Stimulated activated CD8-positive, alpha-beta memory T cell treated with anti-CD3 and anti-CD28 coated beads, Interleukin-15, amount 100 ng/mL, for 24 hours (primary cell): ENCODE results near the gene HOXB3.

Source experiments
- DNase-seq: peaks from one replicate; pipeline ENCODE4 v3.0.0-alpha.2; 2020; ENCODE audit warnings: low read depth

HOXB3 gene

GRCh38 chr17:48556576-48557401 lies 33.3 kb downstream of the HOXB3 start:
- no peak for DNase-seq

GRCh38 chr17:48556229-48556575 lies 33.8 kb downstream of the HOXB3 start:
- no peak for DNase-seq

- DNase-seq = no peak
Observed at GRCh38 chr17:48555258-48556228, 34.5 kb downstream of the HOXB3 start.

GRCh38 chr17:48554412-48555257 lies 35.4 kb downstream of the HOXB3 start:
- no peak for DNase-seq

GRCh38 chr17:48553826-48554225 lies 36.2 kb downstream of the HOXB3 start:
- DNase-seq = no peak

GRCh38 chr17:48553190-48553547 lies 36.9 kb downstream of the HOXB3 start:
- no peak for DNase-seq

- no peak for DNase-seq
Observed at GRCh38 chr17:48552466-48553189, 37.4 kb downstream of the HOXB3 start.

- no peak for DNase-seq
Observed at GRCh38 chr17:48551596-48552465, 38.2 kb downstream of the HOXB3 start.

- DNase-seq = no peak
Observed at GRCh38 chr17:48551214-48551555, 38.9 kb downstream of the HOXB3 start.

GRCh38 chr17:48550502-48551213 lies 39.4 kb downstream of the HOXB3 start:
- no peak for DNase-seq

GRCh38 chr17:48549914-48550501 lies 40.0 kb downstream of the HOXB3 start:
- DNase-seq = no peak

- DNase-seq = no peak
Observed at GRCh38 chr17:48549281-48549630, 40.8 kb downstream of the HOXB3 start.

GRCh38 chr17:48548523-48549280 lies 41.3 kb downstream of the HOXB3 start:
- no peak for DNase-seq

- no peak for DNase-seq
Observed at GRCh38 chr17:48547808-48548522, 42.1 kb downstream of the HOXB3 start.

GRCh38 chr17:48546924-48547807 lies 42.9 kb downstream of the HOXB3 start:
- no peak for DNase-seq

- DNase-seq = no peak
Observed at GRCh38 chr17:48546137-48546923, 43.7 kb downstream of the HOXB3 start.
